Measurements from ENCODE around the gene HDAC5. TPM values are rescaled to one million over a fixed set of nuclear protein-coding genes. Genes with fewer than 3 reads are reported as not detected.

Gene HDAC5
- total RNA-seq, 1 experiment from 2014 or later: 25.9 TPM

- peaks cover 5% of the 10 kb centered on the region; the same call in 1 of the 2 replicates for H3K4me1 ChIP-seq
- intact Hi-C loops (cut with micrococcal nuclease; ENCODE audit: unreplicated experiment): no loop called here
- CTCF ChIA-PET: no interaction called here
- no peaks in the 10 kb centered on the region for H3K27me3 Mint-ChIP-seq (ENCODE audit: insufficient read depth, unreplicated experiment)
- no peak for DNase-seq
- no TSS peak for BruUV-seq (replicated peaks)
- peaks cover 4% of the 10 kb centered on the region for H3K36me3 ChIP-seq (ENCODE audit: control insufficient read depth, insufficient read depth, low read length)
- TF ChIP-seq, protein P1, sequence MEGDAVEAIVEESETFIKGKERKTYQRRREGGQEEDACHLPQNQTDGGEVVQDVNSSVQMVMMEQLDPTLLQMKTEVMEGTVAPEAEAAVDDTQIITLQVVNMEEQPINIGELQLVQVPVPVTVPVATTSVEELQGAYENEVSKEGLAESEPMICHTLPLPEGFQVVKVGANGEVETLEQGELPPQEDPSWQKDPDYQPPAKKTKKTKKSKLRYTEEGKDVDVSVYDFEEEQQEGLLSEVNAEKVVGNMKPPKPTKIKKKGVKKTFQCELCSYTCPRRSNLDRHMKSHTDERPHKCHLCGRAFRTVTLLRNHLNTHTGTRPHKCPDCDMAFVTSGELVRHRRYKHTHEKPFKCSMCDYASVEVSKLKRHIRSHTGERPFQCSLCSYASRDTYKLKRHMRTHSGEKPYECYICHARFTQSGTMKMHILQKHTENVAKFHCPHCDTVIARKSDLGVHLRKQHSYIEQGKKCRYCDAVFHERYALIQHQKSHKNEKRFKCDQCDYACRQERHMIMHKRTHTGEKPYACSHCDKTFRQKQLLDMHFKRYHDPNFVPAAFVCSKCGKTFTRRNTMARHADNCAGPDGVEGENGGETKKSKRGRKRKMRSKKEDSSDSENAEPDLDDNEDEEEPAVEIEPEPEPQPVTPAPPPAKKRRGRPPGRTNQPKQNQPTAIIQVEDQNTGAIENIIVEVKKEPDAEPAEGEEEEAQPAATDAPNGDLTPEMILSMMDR (IDR thresholded peaks at IDR 0.05; ENCODE audit: insufficient read depth in 1 of 2, low read depth in 1 of 2, low read length in 1 of 2, severe bottlenecking in 1 of 2, unreplicated experiment in 1 of 2): no peak
- no peaks in the 10 kb centered on the region for H3K27me3 ChIP-seq (replicated peaks; ENCODE audit: control insufficient read depth, insufficient read depth, low read length)
- no peak overlapping the region for H3K4me3 ChIP-seq (ENCODE audit: low read depth, low read length)
- no peaks in the 10 kb centered on the region for H3K9me3 Mint-ChIP-seq (ENCODE audit: unreplicated experiment)
- H3K4me1 Mint-ChIP-seq (ENCODE audit: low read depth, unreplicated experiment): peaks cover 9% of the 10 kb centered on the region
- no peak overlapping the region for H3K4me3 Mint-ChIP-seq (ENCODE audit: unreplicated experiment)
- no peak overlapping the region for H3K27ac Mint-ChIP-seq (ENCODE audit: unreplicated experiment)
- H3K36me3 Mint-ChIP-seq (ENCODE audit: insufficient read depth, unreplicated experiment): peaks cover 28% of the 10 kb centered on the region
- POLR2A ChIA-PET: no interaction called here
- no peaks in the 10 kb centered on the region for H3K9me3 ChIP-seq
Measured at GRCh38 chr17:44075598-44076293, 47.7 kb downstream of the HDAC5 start.

GRCh38 chr17:44074911-44075285 lies 48.5 kb downstream of the HDAC5 start:
- Mint-ChIP-seq H3K36me3 (ENCODE audit: insufficient read depth, unreplicated experiment) (peaks cover 29% of the 10 kb centered on the region), H3K27ac (ENCODE audit: unreplicated experiment) (no peak overlapping the region), H3K4me1 (ENCODE audit: low read depth, unreplicated experiment) (peaks cover 13% of the 10 kb centered on the region), H3K4me3 (ENCODE audit: unreplicated experiment) (no peak overlapping the region), H3K9me3 (ENCODE audit: unreplicated experiment) (no peaks in the 10 kb centered on the region), H3K27me3 (ENCODE audit: insufficient read depth, unreplicated experiment) (no peaks in the 10 kb centered on the region)
- Histone ChIP-seq H3K36me3 (ENCODE audit: control insufficient read depth, insufficient read depth, low read length) (peaks cover 4% of the 10 kb centered on the region), H3K4me1 (peaks cover 8% of the 10 kb centered on the region; the same call in 1 of the 2 replicates), H3K9me3 (no peaks in the 10 kb centered on the region), H3K27me3 (replicated peaks; ENCODE audit: control insufficient read depth, insufficient read depth, low read length) (no peaks in the 10 kb centered on the region), H3K4me3 (ENCODE audit: low read depth, low read length) (no peak overlapping the region)
- BruUV-seq (replicated peaks): no TSS peak
- intact Hi-C loops (cut with micrococcal nuclease; ENCODE audit: unreplicated experiment): no loop called here
- DNase-seq: no peak
- POLR2A ChIA-PET: no interaction called here
- TF ChIP-seq, protein P1 (IDR thresholded peaks at IDR 0.05; ENCODE audit: insufficient read depth in 1 of 2, low read depth in 1 of 2, low read length in 1 of 2, severe bottlenecking in 1 of 2, unreplicated experiment in 1 of 2): no peak
- CTCF ChIA-PET: no interaction called here

GRCh38 chr17:44074231-44074910 lies 49.1 kb downstream of the HDAC5 start:
- ChIA-PET POLR2A (no interaction called here), CTCF (interaction anchor here (0.6 kb wide), 1 partner anchor 97 kb away, joined by 3 read pairs; no protein-coding TSS in a partner anchor)
- TF ChIP-seq, protein P1 (IDR thresholded peaks at IDR 0.05; ENCODE audit: insufficient read depth in 1 of 2, low read depth in 1 of 2, low read length in 1 of 2, severe bottlenecking in 1 of 2, unreplicated experiment in 1 of 2): no peak
- no peaks in the 10 kb centered on the region for H3K27me3 Mint-ChIP-seq (ENCODE audit: insufficient read depth, unreplicated experiment)
- BruUV-seq (replicated peaks): no TSS peak
- no peak for DNase-seq
- Histone ChIP-seq H3K4me1 (peaks cover 10% of the 10 kb centered on the region; the same call in 1 of the 2 replicates), H3K27me3 (replicated peaks; ENCODE audit: control insufficient read depth, insufficient read depth, low read length) (no peaks in the 10 kb centered on the region), H3K9me3 (no peaks in the 10 kb centered on the region), H3K36me3 (ENCODE audit: control insufficient read depth, insufficient read depth, low read length) (peaks cover 4% of the 10 kb centered on the region), H3K4me3 (ENCODE audit: low read depth, low read length) (no peak overlapping the region)
- H3K36me3 Mint-ChIP-seq (ENCODE audit: insufficient read depth, unreplicated experiment): peaks cover 29% of the 10 kb centered on the region
- H3K4me1 Mint-ChIP-seq (ENCODE audit: low read depth, unreplicated experiment): peaks cover 15% of the 10 kb centered on the region
- intact Hi-C loops (cut with micrococcal nuclease; ENCODE audit: unreplicated experiment): no loop called here
- H3K9me3 Mint-ChIP-seq (ENCODE audit: unreplicated experiment): no peaks in the 10 kb centered on the region
- no peak overlapping the region for H3K4me3 Mint-ChIP-seq (ENCODE audit: unreplicated experiment)
- no peak overlapping the region for H3K27ac Mint-ChIP-seq (ENCODE audit: unreplicated experiment)

All from Caco-2 (cell line).